Fibroblast of skin of right biceps (primary cell): ENCODE measurements around the gene OCEL1.
"Not testable (repeated sequence)": the region's sequence is repeated elsewhere in the genome, so short reads cannot be mapped to it uniquely, and the experiment has no call there.

Experiments
- DNase-seq: peaks from one replicate; pipeline ENCODE4 v3.0.0-alpha.2; 2013

Gene OCEL1

DNA sequence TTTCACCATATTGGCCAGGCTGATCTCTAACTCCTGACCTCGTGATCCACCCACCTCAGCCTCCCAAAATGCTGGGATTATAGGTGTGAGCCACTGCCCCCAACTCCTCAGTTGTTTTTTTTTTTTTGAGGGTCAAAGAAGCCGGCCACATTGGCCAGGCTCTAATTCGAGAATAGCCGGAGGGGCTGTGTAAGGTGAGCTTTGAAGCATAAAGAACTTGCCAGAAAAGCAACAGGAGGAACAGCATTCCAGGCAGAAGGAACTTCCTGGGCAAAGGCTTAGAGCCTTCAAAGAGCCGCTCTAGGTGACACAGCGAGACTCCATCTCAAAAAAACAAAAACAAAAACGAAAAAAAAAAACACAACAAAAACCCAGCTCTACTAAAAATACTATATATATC, 40.0 kb downstream of the OCEL1 start:
- no peak for DNase-seq

DNA sequence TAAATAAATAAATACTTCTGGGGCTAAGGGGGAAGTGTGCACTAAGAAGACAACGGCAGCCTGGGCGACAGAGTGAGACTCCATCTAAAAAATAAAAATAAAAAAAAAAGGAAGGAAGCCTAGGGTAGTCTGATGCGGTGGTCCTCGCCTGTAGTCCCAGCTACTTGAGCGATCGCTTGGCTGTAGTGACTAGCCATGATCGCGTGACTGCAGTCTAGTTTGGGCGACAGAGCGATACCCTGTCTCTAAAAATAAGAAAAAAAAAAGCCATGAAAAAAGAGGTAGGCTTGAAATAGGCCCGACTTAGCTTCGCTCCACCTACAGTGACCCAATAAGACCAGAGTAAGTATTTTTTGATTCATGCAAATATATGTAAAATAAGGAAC, 40.6 kb downstream of the OCEL1 start:
- DNase-seq = no peak

DNA sequence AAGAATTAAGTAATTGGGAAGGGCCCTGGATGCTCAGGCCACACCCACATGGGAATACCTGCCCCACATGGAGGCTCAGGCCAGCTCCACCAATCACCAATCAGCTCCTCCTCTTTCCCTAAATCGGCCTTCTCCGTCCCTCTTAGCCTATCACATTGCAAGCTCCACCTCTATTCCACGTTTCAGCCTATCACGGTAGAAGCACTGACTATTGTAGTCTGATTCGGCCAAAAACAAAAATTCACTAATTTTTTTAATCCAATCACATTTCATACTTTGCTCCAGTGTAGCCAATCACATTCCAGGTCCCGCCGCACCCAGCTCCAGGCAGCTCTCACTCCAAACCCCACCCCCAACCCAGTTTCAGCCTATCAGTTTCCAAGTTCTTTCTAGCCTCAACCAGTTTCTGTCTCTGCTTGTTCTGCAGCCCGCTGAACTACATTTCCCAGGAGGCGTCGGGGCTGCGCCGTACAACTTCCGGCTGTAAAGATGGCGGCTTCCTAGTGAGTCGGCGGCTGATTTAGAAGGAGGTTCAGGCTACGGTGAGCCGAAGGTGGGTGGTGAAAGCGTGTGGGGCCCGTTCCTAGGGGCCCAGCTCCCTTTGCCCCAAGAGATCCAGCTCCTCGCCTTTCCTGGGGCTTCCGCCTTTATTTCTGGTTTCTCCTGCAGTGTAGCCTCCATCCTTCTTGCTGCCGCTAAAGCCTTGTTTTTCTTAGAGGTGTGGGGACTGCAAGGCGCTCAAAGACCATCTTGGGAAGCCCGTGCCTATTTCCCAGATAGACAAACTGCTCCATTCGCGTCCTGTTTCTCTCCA, 41.2 kb downstream of the OCEL1 start, which contains the start of gene BABAM1:
TSS of gene BABAM1 (plus strand) at position 469 of the 814 bp plus-strand sequence. CDS start 1,364 bp downstream, outside the sequence.
- peak; percentile 100 for DNase-seq

DNA sequence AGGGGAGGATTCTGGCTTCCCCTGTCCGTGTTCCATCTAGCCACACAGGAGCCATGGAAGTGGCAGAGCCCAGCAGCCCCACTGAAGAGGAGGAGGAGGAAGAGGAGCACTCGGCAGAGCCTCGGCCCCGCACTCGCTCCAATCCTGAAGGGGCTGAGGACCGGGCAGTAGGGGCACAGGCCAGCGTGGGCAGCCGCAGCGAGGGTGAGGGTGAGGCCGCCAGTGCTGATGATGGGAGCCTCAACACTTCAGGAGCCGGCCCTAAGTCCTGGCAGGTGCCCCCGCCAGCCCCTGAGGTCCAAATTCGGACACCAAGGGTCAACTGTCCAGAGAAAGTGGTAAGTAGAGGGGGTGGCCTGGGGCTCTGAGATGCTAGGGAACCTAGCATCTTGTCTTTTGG, 42.7 kb downstream of the OCEL1 start:
- DNase-seq = no peak

DNA sequence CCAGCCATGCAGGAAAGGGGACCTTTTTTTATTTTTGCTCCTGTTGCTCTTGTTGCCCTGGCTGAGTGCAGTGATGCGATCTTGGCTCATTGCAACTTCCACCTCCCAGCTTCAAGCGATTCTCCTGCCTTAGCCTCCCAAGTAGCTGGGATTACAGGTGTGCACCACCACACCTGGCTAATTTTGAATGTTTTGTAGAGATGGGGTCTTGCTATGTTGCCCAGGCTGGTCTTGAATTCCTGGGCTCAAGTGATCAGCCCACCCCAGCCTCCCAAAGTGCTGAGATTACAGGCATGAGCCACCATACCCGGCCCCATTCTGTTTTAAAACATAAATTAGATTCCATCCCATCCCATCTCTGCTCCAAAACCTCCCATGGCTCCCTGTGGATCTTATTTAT, 48.9 kb downstream of the OCEL1 start:
- DNase-seq = not testable (repeated sequence)

DNA sequence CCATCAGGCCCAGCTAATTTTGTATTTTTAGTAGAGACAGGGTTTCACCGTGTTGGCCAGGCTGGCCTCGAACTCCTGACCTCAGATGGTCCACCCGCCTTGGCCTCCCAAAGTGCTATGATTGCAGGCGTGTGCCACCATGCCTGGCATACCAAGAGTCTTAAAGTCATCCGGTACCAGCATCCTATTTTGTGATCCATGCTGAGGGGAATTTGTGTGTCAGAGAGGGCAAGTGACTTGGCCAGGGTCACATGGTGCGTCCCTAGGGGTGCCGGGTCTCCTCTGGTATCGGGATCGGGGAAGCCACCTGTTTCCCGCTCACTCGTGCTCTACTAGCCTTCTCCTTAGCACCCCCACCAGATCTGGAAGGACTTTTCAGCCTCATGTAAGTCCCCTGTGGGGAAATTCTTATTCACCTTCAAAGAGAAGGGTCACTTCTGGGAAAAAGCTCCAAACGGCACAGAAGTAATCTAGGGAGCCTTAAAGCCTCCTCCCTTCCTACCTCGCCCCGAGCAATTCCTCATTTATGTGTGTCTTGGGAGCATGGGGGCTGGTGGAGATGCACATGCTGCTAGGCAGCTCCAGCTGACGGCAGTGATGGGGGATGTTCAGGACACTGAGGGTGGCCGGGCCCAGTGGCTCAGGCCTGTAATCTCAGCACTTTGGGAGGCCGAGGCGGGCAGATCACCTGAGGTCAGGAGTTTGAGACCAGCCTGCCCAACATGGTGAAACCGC, 49.6 kb downstream of the OCEL1 start:
- DNase-seq = no peak
